ENCODE data around the gene ZMAT5. TPM values are rescaled to one million over a fixed set of nuclear protein-coding genes. Genes with fewer than 3 reads are reported as not detected.

Gene ZMAT5
- polyA plus RNA-seq, 4 donors = 17.1 to 36.5 (median 25.4) TPM

DNA sequence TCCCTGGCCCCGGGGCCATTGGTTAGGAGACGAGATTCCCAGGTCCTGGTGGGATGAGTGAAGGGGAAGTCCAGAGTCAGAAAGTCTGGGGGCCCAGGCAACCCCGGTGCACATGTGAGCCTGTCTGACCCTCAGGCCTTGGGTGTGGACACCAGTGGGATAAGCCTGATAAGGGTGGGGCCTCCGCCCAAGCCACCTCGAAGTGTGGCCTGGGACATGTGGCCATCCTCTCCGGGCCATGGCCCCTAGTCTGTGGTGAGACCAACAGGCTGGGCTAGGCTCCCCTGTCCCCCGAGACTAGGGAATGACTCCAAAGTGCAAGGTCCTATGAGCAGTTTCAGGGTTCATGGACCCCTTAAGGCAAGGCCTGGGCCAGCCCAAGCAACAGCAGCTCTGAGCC lies 40.7 kb downstream of the ZMAT5 start:
- WGBS, 3 donors = 46 to 72% (median 62%) methylated on average over 6 to 7 of the region's 7 CpGs
- DNase-seq (no peak), FAIRE-seq (no peak)
- H3K27ac ChIP-seq (ENCODE audit: low read depth in 1 of 3, low read length in 2 of 3) = no peak overlapping the region
- no peaks in the 10 kb centered on the region for H3K9me3 ChIP-seq (ENCODE audit: control insufficient read depth in 2 of 2, insufficient read depth in 1 of 2, low read depth in 1 of 2, low read length in 1 of 2)
- H3K4me3 ChIP-seq (ENCODE audit: low read depth in 1 of 3, low read length in 3 of 3) = no peak overlapping the region
- H3K4me1 ChIP-seq (ENCODE audit: control insufficient read depth in 3 of 3, insufficient read depth in 2 of 3, low read depth in 1 of 3, low read length in 2 of 3) = peaks cover 0 to 10% (median 0%) of the 10 kb centered on the region in 3 donors
- H3K36me3 ChIP-seq (ENCODE audit: control insufficient read depth in 3 of 3, insufficient read depth in 2 of 3, low read depth in 1 of 3, low read length in 3 of 3) = peaks cover 0 to 17% (median 0%) of the 10 kb centered on the region in 3 donors
- H3K27me3 ChIP-seq (ENCODE audit: control insufficient read depth in 3 of 3, insufficient read depth in 3 of 3, low read length in 3 of 3) = peaks cover 0 to 43% (median 6%) of the 10 kb centered on the region in 3 donors

DNA sequence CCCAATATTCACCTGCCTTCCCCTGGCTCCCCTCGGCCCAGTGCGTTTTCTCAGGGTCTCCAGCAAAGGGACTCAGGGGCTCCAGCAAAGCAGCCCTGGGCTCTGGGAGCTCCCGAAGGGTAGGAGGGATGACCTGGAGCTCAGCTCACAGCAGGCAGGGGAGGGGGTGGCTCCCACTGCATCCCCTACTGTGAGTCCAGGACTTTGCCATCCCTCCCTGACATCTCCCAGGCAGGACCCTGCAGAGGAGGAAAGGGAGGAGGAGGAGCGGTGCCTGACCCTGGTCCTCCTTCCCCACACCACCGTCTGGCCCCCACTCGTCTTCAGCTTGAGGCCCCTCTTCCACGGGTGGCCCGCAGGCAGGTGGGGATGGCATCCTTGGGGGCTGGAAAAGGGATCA lies 42.0 kb downstream of the ZMAT5 start:
- H3K27ac ChIP-seq (ENCODE audit: low read depth in 1 of 3, low read length in 2 of 3) = no peak overlapping the region
- peaks cover 0 to 46% (median 7%) of the 10 kb centered on the region in 3 donors for H3K27me3 ChIP-seq (ENCODE audit: control insufficient read depth in 3 of 3, insufficient read depth in 3 of 3, low read length in 3 of 3)

DNA sequence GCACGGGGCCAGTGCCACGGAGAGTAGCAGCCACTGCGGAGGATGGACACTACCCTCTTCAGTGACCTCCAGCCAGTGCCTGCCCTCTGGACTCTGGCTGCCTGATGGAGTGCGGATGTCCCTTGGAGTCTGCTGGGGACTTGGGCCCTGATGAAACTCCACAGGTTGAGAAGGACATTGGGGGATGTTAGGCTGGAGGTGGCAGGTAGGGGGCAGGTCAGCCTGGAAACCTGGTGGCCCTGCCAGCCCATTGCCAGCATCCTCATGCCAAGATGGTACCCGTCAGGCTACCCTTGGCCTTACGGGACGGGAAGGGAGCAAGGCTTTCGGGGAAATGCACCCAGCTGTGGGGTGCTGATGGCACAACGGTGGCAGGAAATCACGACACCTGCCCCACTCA lies 43.0 kb downstream of the ZMAT5 start:
- H3K27me3 ChIP-seq (ENCODE audit: control insufficient read depth in 3 of 3, insufficient read depth in 3 of 3, low read length in 3 of 3) = peaks cover 0 to 56% (median 14%) of the 10 kb centered on the region in 3 donors
- 87 to 96% (median 89%) methylated on average over 10 of the region's 10 CpGs for whole genome bisulfite sequencing, 3 donors

More for the DNA sequence above, 42.0 kb downstream of the ZMAT5 start:
- 59 to 73% (median 71%) methylated on average over 8 of the region's 8 CpGs for WGBS, 3 donors
- peaks cover 0 to 4% (median 0%) of the 10 kb centered on the region in 3 donors for H3K36me3 ChIP-seq (ENCODE audit: control insufficient read depth in 3 of 3, insufficient read depth in 2 of 3, low read depth in 1 of 3, low read length in 3 of 3)
- H3K9me3 ChIP-seq (ENCODE audit: control insufficient read depth in 2 of 2, insufficient read depth in 1 of 2, low read depth in 1 of 2, low read length in 1 of 2) = no peaks in the 10 kb centered on the region
- H3K4me1 ChIP-seq (ENCODE audit: control insufficient read depth in 3 of 3, insufficient read depth in 2 of 3, low read depth in 1 of 3, low read length in 2 of 3) = peaks cover 0 to 10% (median 0%) of the 10 kb centered on the region in 3 donors
- no peak for DNase-seq
- H3K4me3 ChIP-seq (ENCODE audit: low read depth in 1 of 3, low read length in 3 of 3) = no peak overlapping the region
- FAIRE-seq = no peak

DNA sequence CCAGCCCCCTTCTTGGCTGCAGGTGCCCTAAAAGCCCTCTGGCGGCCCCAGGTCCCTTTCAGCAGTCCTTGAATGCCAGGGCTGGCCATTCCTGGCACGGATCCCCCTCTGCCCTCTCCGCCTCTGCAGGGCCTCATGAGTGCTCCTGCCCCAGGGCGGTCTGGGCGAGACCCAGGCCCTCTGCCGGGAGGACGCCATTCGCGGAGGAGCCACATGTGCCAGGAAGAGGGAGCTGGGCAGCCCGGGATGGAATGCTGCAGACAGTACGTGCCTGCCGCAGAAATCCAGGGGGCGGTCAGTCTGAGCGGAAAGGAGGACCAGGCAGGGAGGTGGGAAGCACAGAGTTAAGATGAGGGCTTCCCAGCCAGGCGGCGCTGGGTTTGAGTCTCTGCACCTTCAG lies 44.2 kb downstream of the ZMAT5 start:
- H3K9me3 ChIP-seq (ENCODE audit: control insufficient read depth in 2 of 2, insufficient read depth in 1 of 2, low read depth in 1 of 2, low read length in 1 of 2) = no peaks in the 10 kb centered on the region
- WGBS, 3 donors = 79 to 87% (median 81%) methylated on average over 16 of the region's 16 CpGs
- DNase-seq (no peak), FAIRE-seq (no peak)
- H3K27ac ChIP-seq (ENCODE audit: low read depth in 1 of 3, low read length in 2 of 3) = no peak overlapping the region
- H3K4me3 ChIP-seq (ENCODE audit: low read depth in 1 of 3, low read length in 3 of 3) = no peak overlapping the region
- H3K27me3 ChIP-seq (ENCODE audit: control insufficient read depth in 3 of 3, insufficient read depth in 3 of 3, low read length in 3 of 3) = peaks cover 0 to 66% (median 21%) of the 10 kb centered on the region in 3 donors
- peaks cover 0 to 10% (median 0%) of the 10 kb centered on the region in 3 donors for H3K4me1 ChIP-seq (ENCODE audit: control insufficient read depth in 3 of 3, insufficient read depth in 2 of 3, low read depth in 1 of 3, low read length in 2 of 3)
- no peaks in the 10 kb centered on the region for H3K36me3 ChIP-seq (ENCODE audit: control insufficient read depth in 3 of 3, insufficient read depth in 2 of 3, low read depth in 1 of 3, low read length in 3 of 3)

More for the DNA sequence above, 43.0 kb downstream of the ZMAT5 start:
- Histone ChIP-seq H3K4me1 (ENCODE audit: control insufficient read depth in 3 of 3, insufficient read depth in 2 of 3, low read depth in 1 of 3, low read length in 2 of 3) (peaks cover 0 to 10% (median 0%) of the 10 kb centered on the region in 3 donors), H3K36me3 (ENCODE audit: control insufficient read depth in 3 of 3, insufficient read depth in 2 of 3, low read depth in 1 of 3, low read length in 3 of 3) (no peaks in the 10 kb centered on the region), H3K9me3 (ENCODE audit: control insufficient read depth in 2 of 2, insufficient read depth in 1 of 2, low read depth in 1 of 2, low read length in 1 of 2) (no peaks in the 10 kb centered on the region), H3K27ac (ENCODE audit: low read depth in 1 of 3, low read length in 2 of 3) (no peak overlapping the region), H3K4me3 (ENCODE audit: low read depth in 1 of 3, low read length in 3 of 3) (no peak overlapping the region)
- FAIRE-seq = no peak
- DNase-seq = no peak

GRCh38 chr22:29722151-29722550 lies 44.7 kb downstream of the ZMAT5 start:
- Histone ChIP-seq H3K4me3 (ENCODE audit: low read depth in 1 of 3, low read length in 3 of 3) (no peak overlapping the region), H3K9me3 (ENCODE audit: control insufficient read depth in 2 of 2, insufficient read depth in 1 of 2, low read depth in 1 of 2, low read length in 1 of 2) (no peaks in the 10 kb centered on the region), H3K4me1 (ENCODE audit: control insufficient read depth in 3 of 3, insufficient read depth in 2 of 3, low read depth in 1 of 3, low read length in 2 of 3) (peaks cover 0 to 10% (median 0%) of the 10 kb centered on the region in 3 donors), H3K27ac (ENCODE audit: low read depth in 1 of 3, low read length in 2 of 3) (no peak overlapping the region), H3K27me3 (ENCODE audit: control insufficient read depth in 3 of 3, insufficient read depth in 3 of 3, low read length in 3 of 3) (peaks cover 0 to 71% (median 21%) of the 10 kb centered on the region in 3 donors), H3K36me3 (ENCODE audit: control insufficient read depth in 3 of 3, insufficient read depth in 2 of 3, low read depth in 1 of 3, low read length in 3 of 3) (no peaks in the 10 kb centered on the region)
- FAIRE-seq = no peak
- 53 to 68% (median 59%) methylated on average over 7 of the region's 7 CpGs for WGBS, 3 donors
- DNase-seq = no peak

- DNase-seq = no peak
- Histone ChIP-seq H3K4me1 (ENCODE audit: control insufficient read depth in 3 of 3, insufficient read depth in 2 of 3, low read depth in 1 of 3, low read length in 2 of 3) (peaks cover 0 to 3% (median 0%) of the 10 kb centered on the region in 3 donors), H3K36me3 (ENCODE audit: control insufficient read depth in 3 of 3, insufficient read depth in 2 of 3, low read depth in 1 of 3, low read length in 3 of 3) (no peaks in the 10 kb centered on the region), H3K4me3 (ENCODE audit: low read depth in 1 of 3, low read length in 3 of 3) (peak overlapping the region in 1 of 3 donors; percentile 15), H3K27me3 (ENCODE audit: control insufficient read depth in 3 of 3, insufficient read depth in 3 of 3, low read length in 3 of 3) (peaks cover 0 to 72% (median 21%) of the 10 kb centered on the region in 3 donors), H3K27ac (ENCODE audit: low read depth in 1 of 3, low read length in 2 of 3) (no peak overlapping the region), H3K9me3 (ENCODE audit: control insufficient read depth in 2 of 2, insufficient read depth in 1 of 2, low read depth in 1 of 2, low read length in 1 of 2) (no peaks in the 10 kb centered on the region)
- no peak for FAIRE-seq
- 5 to 14% (median 9%) methylated on average over 27 to 53 of the region's 53 CpGs for WGBS, 3 donors
These were observed 45.9 kb downstream of the ZMAT5 start for GRCh38 chr22:29720811-29721323.

GRCh38 chr22:29719899-29720645 lies 46.7 kb downstream of the ZMAT5 start, which contains the start of gene CABP7:
Gene CABP7 (plus strand): TSS chr22:29720003. CDS start chr22:29720425, 422 bp downstream.
- H3K4me3 ChIP-seq (ENCODE audit: low read depth in 1 of 3, low read length in 3 of 3) = peak within 1 kb of the TSS in 2 of 3 donors; percentile 13 to 15
- H3K36me3 ChIP-seq (ENCODE audit: control insufficient read depth in 3 of 3, insufficient read depth in 2 of 3, low read depth in 1 of 3, low read length in 3 of 3) = no peaks in the 10 kb centered on the region
- H3K27me3 ChIP-seq (ENCODE audit: control insufficient read depth in 3 of 3, insufficient read depth in 3 of 3, low read length in 3 of 3) = peaks cover 0 to 73% (median 21%) of the 10 kb centered on the region in 3 donors
- H3K4me1 ChIP-seq (ENCODE audit: control insufficient read depth in 3 of 3, insufficient read depth in 2 of 3, low read depth in 1 of 3, low read length in 2 of 3) = no peaks in the 10 kb centered on the region
- no peak within 1 kb of the TSS for H3K27ac ChIP-seq (ENCODE audit: low read depth in 1 of 3, low read length in 2 of 3)
- WGBS, 3 donors = 1% methylated on average over 39 to 115 of the region's 115 CpGs
- no peaks in the 10 kb centered on the region for H3K9me3 ChIP-seq (ENCODE audit: control insufficient read depth in 2 of 2, insufficient read depth in 1 of 2, low read depth in 1 of 2, low read length in 1 of 2)
- FAIRE-seq (no peak), DNase-seq (no peak)

- Histone ChIP-seq H3K4me1 (ENCODE audit: control insufficient read depth in 3 of 3, insufficient read depth in 2 of 3, low read depth in 1 of 3, low read length in 2 of 3) (no peaks in the 10 kb centered on the region), H3K27me3 (ENCODE audit: control insufficient read depth in 3 of 3, insufficient read depth in 3 of 3, low read length in 3 of 3) (peaks cover 0 to 68% (median 21%) of the 10 kb centered on the region in 3 donors), H3K9me3 (ENCODE audit: control insufficient read depth in 2 of 2, insufficient read depth in 1 of 2, low read depth in 1 of 2, low read length in 1 of 2) (no peaks in the 10 kb centered on the region), H3K4me3 (ENCODE audit: low read depth in 1 of 3, low read length in 3 of 3) (peak overlapping the region in 1 of 3 donors; percentile 13), H3K27ac (ENCODE audit: low read depth in 1 of 3, low read length in 2 of 3) (no peak overlapping the region), H3K36me3 (ENCODE audit: control insufficient read depth in 3 of 3, insufficient read depth in 2 of 3, low read depth in 1 of 3, low read length in 3 of 3) (no peaks in the 10 kb centered on the region)
- FAIRE-seq (no peak), DNase-seq (no peak)
- 38 to 41% (median 41%) methylated on average over 19 to 24 of the region's 24 CpGs for WGBS, 3 donors
These were observed 47.6 kb downstream of the ZMAT5 start for GRCh38 chr22:29718949-29719898.

All from small intestine (tissue), 7 donors.